ENCODE measurements around the gene SLC35F5.
"Not testable (repeated sequence)": the region's sequence is repeated elsewhere in the genome, so short reads cannot be mapped to it uniquely, and the experiment has no call there.

SLC35F5 gene

DNA sequence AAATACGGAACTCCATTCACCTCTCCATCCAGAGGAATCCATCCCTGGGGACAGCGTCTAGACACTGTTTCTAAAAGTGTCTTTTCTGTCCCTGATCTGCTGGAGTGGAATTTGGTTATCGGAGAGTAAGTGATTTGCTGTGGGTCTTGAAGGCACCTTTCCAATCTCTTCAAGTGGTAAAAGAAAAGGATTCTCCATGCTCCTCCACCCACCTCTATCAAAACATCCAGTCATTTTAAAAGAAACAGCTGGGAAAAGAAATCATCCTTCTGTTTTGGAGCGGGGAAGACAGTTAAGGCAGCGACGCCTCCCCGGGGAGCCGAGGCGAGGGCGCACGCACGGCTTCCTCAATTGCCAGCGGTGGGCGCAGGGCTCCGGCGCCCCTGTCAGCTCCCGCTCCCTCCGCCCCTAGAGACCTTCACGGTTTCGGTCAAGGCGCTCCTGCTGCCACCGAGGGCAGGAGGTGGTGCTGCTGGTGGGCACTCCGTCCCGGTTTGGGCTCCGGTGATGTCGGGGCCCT is 547 bp downstream of the SLC35F5 start:
- no peak for DNase-seq

DNA sequence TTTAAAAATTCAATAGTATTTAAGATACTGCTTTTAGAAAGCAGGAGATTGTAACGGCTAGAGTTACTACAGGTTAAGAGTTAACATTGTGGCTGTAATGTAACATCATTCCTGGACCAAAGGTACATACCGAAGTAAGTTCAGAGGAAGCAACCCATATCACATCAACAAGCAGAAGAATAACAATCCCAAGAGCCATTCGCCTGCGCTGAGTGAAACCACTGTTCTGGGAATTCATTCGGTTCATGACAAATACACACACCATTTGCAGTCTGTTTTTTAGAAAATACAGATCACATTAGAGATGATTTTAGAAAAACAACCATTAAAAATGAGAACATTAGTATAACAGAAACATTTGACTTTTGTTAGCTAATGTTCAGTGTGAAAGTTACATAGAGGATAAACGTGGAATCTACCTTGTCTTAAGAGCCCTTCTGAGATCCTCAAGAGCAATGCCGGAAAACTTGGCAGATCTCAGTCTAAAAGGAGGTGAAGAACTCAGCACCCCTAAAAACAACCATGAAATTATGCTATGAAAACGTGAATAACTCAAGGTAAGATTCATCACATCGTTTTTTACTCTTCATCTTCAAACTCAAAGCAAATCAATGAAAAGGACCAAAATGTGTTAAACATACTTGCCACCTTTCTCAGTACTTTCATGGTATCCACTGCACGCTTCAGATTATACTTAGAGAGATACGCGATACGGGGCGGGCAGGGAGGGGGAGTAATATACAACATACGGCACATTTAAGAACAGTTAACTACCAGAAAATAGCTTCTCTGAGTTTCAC is 1.2 kb downstream of the SLC35F5 start:
- no peak for DNase-seq

DNA sequence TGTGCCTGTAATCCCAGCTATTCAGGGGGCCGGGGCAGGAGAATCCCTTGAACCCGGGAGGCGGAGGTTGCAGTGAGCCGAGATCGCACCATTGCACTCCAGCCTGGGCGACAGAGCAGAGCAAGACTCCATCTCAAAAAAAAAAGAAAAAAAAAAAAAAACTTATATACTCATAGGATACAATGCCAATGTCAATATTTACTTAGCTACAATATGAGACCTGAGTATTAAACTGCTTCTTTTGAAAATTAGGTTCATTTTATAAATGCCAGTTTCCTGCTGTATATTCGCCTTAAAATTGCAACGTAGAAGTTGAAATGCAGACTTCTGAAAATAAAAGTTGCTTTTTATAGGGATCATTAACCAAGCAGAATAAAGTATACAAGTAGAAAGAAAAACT is 2.3 kb downstream of the SLC35F5 start:
- DNase-seq = no peak

DNA sequence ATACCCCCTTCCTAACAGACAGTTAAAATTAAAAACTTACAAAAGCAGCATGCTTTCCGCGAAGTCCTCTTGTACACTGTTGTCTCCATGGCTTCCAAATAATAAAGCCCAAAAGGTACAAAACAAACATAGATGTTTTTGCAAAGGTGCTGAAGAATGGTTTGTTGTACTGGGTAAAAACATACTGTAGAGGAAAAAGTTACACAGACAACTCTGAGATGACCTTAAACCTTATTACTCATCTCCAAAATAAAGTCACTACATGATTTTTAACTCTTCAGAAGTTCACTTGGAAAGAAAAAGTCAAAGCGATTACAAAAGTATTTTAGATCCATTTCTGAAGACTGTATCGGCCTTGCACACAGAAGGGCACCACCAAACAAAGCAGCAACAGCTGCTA is 6.1 kb downstream of the SLC35F5 start:
- no peak for DNase-seq

DNA sequence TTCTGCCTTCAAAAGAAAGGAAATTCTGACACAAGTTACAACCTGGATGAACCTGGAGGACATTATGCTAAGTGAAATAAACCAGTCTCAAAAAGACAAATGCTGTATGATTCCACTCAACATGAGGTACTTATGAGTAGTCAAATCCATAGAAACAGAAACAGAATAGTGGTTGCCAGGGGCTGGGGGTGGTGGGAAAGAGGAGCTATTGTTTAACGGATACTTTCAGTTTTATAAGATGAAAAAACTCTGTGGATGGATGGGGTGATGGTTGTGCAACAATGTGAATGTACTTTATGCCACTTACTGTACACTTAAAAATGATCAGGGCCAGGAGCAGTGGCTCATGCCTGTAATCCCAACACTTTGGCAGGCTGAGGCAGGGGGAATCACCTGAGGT is 15.4 kb downstream of the SLC35F5 start:
- DNase-seq = no peak

DNA sequence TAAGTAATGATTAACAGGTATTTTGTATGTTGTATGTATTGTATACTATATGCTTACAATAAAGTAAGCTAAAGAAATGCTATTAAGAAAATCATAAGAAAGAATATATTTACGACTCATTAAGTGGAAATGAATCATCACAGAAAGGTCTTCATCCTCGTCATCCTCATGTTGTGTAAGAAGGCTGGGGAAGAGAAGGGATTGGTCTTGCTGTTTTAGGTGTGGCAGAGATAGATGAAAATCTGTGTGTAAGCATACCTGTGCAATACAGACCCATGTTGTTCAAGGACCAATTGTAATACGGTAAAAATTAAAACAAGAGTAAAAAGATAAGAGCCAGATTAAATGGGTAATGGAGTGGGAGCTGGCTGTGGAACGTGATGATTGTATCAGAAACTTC is 16.6 kb downstream of the SLC35F5 start:
- no peak for DNase-seq

DNA sequence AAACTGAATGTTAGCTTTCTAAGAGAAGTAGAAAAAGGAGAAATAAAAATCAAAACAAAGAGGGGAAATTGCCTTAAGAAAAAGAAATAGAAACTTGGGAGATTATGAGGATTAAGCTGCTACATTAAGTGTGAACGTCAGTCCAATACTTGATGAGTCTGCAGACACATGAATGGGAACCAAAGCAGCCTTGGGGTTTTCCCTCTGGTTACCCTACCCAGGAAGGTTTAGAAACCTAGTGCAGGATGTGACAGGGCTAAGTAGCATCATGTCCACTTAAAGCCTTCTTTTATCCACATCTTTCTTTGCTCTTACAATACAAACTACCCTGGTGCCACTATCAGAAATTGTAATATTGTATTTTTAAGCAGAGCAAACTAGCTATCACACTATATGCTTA is 22.3 kb downstream of the SLC35F5 start:
- no peak for DNase-seq

DNA sequence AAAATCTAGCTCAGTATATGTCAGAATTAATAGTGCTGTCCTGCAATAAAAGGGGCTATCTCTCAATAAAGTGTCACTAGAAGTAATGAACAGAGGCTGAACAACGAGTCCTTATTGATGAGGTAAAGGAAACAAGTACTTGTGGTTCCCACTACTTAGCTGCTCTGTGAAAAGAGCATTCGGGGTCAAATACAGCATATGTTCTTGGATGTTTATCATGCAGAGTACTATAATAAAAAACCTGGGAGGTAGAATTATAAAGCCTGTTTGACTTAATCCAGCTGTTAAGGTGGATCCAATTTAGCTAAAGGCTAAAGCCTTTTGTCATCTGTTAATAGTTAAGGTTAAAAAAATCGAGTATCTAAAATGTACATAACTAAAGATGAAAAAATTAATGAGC is 32.4 kb downstream of the SLC35F5 start:
- no peak for DNase-seq

DNA sequence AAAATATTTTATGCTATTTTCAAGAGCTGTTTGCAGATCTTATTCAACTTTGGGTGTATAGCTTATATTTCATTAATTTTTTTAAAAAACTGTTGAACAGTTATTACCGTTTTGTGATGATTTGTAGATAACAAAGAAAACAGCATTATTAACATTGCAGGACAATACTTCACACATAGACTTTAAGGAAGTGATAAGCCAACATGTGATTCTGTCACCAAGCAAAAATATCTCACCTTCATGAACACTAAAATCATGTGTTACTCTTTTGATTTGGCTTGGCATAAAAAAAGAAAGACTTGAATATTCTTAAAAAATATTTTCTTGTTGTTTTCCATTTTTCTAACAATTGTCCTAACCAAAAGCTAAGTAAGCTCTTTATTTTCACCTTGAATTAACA is 33.0 kb downstream of the SLC35F5 start:
- no peak for DNase-seq

DNA sequence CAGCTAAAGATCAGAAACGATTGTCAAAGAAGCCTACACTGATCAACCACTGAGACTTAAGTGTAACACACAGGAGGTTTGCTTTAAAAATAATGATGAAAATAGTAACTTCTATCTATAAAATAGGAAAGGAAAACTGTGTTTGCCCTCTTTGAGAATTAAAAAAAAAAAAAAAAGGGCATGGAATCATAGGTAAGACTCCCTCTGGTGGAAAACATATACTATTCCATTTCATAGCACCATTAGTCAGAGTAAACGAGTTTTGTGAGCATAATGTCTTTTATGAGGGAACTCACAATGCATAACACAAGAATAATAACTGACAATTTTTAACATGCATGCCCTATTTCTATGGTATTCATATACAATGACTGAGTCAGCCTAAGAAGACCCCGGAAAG is 36.3 kb downstream of the SLC35F5 start:
- DNase-seq = peak; percentile 51

DNA sequence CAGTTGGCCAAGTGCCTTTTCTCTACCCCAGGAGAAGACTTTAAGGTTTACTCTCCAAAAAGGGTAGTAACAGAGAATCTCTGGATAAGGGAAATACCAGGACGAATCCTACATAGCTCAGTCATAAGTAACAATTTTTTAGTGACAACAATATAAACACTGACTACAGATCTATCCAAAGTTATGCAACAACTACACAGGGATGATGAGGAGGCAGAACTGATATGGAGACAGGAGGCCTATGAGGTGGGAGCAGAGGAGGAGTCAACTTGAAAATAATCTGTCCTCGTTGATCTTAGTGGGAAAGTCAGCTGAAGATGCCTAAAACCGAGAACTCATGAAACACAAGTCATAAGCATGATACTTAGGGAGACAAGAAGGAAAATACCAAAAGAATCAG is 40.2 kb downstream of the SLC35F5 start:
- DNase-seq = no peak

DNA sequence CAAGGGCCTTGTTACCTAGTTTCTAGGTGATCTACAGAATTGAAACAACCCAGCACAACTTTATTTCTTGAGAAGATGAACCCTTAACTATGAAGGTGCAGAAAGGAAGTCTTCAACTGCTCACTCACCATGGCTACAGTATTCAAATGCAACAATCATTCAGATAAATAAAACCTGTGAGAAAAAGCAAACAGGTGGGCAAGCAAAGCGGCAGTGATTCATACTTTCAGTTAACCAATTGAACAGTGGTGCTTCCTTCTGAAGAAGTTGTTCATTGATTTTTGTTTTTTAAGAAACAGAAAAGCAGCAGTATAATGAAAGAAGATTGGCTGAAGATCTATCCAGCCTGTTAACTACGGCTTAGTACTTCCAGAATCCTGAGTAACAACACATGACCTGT is 43.5 kb downstream of the SLC35F5 start:
- DNase-seq = no peak

DNA sequence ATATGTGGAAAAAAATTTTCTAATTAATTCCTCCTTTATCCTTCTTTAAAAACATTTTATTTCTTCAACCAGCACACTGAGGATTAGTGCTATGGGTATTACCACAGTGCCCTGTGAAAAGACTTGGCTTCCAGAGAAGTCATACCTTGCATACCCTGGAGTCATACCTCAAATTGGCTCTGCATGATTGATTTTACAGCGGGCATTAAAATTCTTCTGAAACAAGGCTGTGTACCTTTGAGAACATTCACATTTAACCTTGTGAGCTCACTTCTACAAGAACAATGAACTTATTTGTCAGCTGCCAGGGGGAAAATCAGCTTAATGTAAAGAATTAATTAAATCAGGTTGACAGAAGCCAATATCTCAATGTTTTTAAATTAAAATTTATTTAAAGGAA is 44.6 kb downstream of the SLC35F5 start:
- no peak for DNase-seq

DNA sequence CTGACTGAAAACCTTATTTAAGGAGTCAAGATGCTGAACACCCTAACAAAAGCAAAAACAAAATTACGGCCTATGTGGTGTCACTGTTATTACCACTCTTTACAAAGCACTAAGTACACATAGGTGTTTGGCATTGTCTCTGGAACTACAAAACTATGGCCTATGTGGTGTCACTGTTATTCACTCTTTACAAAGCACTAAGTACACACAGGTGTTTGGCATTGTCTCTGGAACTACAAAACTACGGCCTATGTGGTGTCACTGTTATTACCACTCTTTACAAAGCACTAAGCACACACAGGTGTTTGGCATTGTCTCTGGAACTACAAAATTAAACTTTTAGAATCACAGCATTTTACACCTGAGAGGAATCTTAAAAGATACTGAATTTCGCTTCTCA is 47.4 kb downstream of the SLC35F5 start:
- peak; percentile 99 for DNase-seq

DNA sequence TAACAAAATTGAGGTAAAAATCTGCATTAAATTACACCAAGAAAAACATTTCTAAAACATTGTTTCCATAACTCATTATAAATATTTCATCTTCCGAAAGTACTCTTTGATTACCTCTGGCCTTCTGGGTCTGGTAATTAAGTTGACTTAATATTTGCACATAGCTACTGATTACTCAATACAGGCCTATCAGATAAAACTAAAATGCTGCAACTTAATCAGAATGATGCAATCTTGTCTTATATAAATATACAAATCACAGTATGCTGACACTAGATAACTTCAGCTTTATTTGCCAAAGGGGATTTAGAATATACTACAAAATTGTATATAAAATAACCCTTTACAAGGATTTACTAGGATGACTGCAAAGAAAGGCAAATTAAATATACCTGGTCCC is 49.3 kb downstream of the SLC35F5 start:
- DNase-seq = peak; percentile 23

DNA sequence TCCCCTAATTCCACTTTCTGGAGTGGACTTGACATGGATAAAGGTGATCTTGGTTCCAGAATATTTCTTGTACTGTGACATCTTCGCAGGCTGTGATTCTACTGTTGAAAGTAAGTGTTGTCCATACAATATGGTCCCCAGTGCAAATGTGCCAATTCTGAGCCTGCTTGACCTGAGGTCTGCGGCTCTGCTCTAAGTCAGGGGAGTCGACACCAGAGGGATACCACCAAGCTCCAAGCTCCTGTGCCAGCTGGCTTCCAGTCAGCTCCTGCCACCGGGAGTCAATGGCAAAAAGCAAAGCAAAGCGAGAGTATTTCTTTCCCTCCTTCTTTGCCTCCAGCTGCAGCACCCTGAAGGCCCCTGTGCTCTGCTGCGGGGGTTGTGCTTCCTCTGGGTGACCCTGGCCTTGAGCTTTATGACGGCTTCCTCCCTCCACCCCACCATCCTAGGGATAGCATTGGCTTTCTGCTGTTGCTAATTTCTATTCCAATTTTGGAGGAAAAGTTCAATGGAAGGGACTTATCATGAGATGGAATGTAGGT is 50.4 kb downstream of the SLC35F5 start:
- DNase-seq = no peak

DNA sequence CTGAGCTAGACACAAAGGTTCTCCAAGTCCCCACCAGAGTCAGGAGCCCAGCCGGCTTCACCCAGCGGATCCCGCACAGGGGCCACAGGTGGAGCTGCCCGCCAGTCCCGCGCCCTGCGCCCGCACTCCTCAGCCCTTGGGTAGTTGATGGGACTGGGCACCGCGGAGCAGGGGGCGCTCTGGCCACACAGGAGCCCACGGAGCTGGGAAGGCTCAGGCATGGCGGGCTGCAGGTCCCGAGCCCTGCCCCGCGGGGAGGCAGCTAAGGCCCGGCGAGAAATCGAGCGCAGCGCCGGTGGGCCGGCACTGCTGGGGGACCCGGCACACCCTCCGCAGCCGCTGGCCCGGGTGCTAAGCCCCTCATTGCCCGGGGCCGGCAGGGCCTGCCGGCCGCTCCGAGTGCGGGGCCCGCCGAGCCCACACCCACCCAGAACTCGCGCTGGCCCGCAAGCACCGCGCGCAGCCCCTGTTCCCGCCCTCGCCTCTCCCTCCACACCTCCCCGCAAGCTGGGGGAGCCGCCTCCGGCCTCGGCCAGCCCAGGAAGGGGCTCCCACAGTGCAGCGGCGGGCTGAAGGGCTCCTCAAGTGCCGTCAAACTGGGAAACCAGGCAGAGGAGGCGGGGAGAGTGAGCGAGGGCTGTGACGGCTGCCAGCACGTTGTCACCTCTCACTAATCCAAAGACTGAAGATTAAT is 52.0 kb downstream of the SLC35F5 start:
- DNase-seq = not testable (repeated sequence)

DNA sequence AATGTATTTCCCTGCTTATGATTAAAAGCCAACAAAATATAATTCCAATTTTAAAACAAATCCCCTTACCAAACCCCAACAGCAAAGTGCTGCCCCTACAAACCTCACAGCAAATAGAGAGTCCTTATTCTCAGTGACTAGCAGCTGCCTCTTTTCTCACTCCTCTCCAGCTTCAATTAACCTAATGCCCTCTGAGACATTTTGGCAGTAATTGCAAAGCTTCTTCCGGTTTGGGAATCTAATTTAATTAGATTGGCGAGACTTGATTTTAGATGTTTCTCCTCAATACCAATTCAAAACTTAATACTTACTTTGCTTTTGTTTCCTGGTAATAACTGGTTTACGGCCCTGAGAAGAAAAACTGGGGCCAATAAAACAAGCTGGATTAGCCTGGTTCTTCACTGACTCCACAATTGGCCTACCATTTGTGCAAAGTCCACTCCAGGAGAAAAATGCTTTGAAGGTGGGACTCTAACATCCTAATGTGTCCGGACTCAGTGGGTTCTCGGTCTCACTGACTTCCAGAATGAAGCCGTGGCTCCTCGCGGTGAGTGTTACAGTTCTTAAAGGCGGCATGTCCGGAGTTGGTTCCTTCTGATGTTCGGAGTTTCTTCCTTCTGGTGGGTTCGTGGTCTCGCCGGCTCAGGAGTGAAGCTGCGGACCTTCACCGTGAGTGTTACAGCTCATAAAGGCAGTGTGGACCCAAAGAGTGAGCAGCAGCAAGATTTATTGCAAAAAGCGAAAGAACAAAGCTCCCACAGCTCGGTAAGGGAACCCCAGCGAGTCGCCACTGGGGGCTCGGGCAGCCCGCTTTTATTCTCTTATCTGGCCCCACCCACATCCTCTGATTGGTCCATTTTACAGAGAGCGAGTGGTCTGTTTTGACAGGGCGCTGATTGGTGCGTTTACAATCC is 52.8 kb downstream of the SLC35F5 start:
- no peak for DNase-seq

DNA sequence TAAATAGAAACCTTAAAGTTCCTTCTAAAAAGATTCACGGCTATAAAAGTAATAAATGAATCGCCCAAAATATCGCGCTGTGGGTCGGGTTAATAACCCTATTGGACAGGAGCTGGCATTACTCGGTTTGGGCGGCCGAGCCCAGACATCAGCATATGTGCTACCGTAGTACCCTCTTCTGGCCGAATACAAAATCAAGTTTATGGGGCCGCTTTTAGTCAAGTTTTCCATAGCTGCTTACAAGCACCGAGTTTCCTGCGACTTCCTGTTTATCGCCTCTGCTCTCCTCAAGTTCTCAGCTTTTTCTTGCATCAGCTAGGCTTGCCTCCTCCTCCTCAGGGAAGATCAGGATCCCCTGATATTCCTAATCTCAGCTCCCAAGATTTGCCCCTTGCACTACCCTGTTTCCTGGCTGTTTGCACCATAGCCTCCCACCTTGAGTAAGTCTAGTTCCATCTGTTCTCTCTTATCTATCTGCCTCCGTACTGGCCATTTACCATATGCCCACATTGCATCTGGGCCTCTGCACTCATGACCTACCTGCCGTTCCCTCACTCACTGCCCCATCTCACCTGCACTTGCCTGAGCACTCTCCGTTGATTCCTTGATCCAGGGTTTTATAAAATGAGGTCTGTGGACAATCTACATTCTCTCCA is 56.1 kb downstream of the SLC35F5 start:
- DNase-seq = no peak

DNA sequence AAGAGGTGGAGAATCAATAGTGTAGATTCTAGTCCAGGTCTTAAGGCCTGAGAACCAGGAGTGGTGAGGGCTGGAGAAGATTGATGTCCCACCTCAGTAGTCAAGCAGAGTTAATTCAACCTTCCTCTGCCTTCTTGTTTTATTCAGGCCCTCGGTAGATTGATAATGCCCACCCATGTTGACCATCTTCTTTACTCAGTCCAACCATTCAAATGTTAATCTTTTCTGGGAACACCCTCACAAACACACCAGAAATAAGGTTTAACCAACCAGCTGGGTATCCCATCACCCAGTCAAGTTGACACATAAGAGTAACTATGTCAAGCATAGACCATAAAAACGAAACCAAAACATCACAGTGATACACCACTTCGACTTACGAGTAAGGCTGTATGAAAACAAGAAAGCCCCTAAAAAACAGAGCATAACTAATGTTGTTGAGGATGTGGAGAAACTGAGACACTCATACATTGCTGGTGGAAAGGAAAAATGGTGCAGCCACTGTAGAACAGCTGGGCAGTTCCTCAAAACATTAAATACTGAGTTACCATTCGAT is 57.5 kb downstream of the SLC35F5 start:
- DNase-seq = no peak

DNA sequence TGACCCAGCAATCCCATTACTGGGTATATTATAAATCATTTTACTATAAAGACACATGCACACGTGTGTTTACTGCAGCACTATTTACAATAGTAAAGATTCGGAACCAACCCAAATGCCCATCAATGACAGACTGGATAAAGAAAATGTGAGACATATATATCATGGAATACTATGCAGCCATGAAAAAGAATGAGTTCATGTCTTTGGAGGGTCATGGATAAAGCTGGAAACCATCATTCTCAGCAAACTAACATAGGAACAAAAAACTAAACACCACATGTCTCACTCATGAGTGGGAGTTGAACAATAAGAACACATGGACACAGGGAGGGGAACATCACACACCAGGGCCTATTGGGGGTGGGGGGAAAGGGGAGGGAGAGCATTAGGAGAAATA is 58.2 kb downstream of the SLC35F5 start:
- DNase-seq = not testable (repeated sequence)

DNA sequence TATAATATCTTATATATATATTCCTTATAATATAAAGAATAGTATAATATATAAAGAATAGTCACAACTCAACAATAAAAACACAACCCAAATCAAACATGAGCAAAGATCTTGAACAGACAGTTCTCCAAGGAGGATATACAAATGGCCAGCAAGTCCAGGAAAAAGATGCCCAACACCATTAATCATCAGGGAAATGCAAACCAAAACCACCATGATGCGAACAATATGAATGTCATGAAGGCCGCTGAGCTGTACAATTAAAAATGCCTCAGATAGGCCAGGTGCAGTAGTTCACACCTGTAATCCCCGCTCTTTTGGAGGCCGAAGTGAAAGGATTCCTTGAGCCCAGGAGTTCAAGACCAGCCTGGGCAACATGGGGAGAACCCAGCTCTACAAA is 58.9 kb downstream of the SLC35F5 start:
- DNase-seq = no peak
